HG03060 (cell line): ENCODE results near the gene PPARG.

ENCODE experiments used
- ATAC-seq: cut with Tn5 transposase; IDR thresholded peaks from one replicate; pipeline ENCODE4 v1.9.1; 2021; ENCODE audit warnings: low read depth, moderate number of reproducible peaks; ENCODE audit not compliant: unreplicated experiment

Gene PPARG

DNA sequence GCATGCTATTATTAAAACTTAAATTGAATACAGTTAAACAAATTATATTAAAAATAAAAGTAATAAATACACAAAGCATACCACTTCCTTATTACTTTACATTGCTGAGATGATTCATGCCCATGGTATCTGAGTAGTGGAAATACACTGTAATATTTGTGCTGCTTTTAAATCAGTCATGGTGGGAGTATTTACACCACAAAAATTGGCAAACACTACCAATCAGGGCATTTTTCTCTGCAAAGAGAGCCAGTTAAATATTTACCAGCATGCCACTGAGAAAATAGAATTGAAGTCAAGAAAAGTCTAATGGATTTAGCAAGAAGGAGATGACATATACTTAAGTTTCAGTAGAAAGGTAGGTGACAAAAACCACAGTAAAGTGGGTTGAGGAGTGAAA, 19.6 kb downstream of the PPARG start:
- no peak for ATAC-seq

- no peak for ATAC-seq
These were observed 20.8 kb downstream of the PPARG start for GRCh38 chr3:12309716-12310115.

GRCh38 chr3:12312010-12312409, 23.1 kb downstream of the PPARG start:
- no peak for ATAC-seq

DNA sequence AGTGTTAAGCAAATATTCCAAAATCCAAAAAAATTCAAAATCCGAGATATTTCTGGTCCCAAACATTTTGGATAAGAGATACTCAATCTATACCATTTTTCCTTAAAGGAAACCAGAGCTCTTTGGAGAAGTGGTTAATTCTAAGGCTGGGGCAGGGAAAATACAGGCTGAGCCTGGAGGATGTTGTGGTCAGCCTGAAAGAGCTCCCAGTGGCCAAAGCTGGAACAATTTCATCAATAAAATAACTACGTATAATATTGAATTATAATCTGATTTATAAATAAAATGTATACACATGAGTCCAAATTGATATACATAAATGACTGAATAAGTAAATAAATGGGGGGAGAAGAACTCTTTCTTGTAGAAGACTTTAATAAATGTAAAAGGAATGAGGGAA, 24.6 kb downstream of the PPARG start:
- no peak for ATAC-seq

DNA sequence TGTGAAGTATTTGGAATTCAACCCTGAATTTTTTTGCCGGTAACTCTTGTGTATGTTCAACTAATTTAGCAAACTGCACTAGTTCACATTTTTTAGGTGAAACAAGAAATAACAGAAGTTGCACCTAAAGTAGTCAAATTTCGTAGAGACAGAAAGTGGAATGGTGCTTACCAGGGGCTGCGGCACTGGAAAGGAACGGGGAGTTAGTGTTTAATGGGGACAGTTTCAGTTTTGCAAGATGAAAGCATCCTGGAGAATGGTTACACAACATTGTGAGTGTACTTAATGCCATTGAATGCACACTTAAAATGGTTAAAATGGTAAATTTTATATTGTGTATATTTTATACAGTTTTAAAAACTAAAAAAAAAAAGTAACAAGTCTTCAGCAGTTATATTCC, 27.4 kb downstream of the PPARG start:
- ATAC-seq: no peak

DNA sequence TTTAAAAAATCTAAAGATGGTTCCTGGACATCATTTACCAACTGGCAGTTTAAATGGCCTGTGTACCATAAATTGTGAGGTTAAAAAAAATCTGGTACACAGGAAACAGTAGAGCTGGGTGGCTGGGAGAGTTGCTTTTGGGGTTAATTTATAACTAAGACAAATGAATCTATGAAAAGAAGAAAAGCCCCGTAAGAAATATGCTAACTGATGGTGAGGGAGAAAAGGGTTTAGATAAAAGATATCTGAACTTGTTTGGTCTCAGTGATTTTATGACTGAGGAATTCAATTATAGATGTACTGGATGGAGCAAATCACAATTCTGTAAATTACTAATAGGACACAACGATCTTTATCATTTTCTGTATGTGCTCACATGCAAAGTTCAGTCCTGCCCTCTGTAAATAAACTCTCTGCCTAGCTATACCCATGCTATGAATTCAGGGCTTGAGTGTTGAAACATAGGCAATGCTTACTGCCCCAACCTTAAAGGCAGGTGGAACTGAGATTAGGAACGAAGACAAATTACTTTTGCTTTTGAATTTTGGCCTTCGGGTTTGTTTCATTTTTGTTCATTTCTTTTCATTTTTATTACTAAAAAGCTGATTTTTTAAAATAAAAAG, 28.0 kb downstream of the PPARG start:
- no peak for ATAC-seq

- ATAC-seq: no peak
These were observed 29.0 kb downstream of the PPARG start for GRCh38 chr3:12317914-12318313.

- ATAC-seq: no peak
These were observed 30.1 kb downstream of the PPARG start for GRCh38 chr3:12318758-12319621.

DNA sequence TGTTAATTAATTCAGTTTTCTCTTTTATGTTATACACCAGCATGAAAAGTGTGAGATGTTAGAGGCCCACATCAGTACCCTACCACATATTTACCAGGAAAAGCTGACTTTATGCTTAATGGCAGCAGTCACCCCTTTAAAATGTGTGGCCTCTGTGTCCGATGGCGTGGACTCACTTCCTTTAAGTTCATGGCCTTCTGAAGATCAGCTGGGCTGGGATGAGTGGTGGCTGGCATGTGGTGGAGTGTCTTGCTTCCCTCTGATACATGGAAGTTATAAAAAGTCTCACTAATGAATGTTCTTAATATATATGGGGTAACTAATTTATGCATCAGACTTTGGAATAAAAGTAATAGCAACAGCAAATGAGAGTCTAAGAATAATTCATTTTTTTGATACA, 32.1 kb downstream of the PPARG start:
- ATAC-seq: no peak

- ATAC-seq: no peak
These were observed 34.4 kb downstream of the PPARG start for GRCh38 chr3:12323237-12323636.

DNA sequence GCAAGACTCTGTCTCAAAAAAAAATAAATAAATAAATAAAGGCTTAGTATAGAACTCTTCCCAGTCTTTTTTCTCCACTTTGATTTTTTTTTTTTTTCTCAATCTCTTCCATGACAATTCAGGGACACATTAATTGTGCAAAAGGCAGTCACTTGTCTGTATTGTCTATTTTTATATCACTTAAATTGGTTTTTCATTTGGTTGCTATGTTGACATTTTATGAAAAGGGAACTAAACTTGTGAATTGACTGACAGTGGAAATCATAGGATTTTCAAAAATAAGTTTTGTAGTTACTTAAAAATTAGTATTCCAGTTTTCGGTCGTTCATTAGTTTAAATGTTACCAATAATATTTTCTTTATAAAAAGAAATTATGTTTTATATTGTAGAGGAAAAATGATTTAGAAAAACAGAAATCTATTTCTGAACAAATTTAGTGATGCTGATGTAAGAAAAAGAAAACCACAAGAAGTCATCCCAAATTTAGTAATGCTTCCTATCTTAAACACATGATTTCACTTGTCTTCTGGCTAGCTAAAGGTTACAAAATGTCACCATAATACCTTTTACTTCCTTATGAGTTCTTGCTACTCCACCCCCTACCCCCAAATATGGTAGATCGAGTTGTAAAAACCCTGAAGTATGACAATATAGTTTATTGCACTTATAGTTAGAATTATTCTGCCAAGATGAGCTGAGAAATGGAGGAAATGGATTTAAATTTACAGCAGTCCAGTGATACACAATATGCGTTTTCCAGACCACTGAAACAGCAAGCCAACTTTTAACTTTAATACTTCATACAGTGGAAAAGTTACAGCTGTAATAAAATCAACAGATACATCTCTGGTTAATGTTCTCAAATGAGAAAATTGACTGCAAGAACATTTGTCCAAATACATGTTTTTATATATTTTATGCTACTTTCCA, 37.0 kb downstream of the PPARG start:
- no peak for ATAC-seq

- ATAC-seq: no peak
These were observed 38.2 kb downstream of the PPARG start for GRCh38 chr3:12327021-12327420.

DNA sequence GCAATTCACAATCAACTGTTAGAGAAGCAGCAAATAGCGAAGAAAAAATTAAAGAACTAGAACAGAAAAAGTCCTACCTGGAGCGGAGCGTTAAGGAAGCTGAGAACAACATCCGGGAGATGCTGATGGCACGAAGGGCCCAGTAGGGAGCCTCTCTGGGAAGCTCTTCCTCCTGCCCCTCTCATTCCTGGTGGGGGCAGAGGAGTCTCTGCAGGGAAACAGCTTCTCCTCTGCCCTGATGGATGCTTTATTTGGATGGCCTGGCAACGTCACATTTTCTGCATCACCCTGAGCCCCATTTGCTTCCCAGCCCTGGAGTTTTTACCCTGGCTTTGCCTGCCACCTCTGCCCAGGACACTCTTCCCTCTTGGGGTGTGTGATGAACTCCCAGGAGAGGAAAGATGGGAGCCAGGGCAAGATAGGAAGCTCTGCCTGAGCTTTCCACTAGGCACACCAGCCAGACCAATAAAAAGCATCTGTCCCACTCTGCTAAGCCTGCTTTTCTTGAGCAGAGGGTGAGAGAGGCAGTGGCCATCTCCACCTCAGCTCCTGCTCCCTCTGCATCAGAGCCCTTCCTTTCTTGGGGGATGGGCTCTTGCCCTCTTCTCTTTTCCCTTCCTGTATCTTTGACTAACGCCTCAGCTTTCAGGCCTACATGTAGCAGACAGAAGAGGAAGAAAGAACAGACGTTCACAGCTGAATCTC, 39.4 kb downstream of the PPARG start:
- ATAC-seq: no peak

DNA sequence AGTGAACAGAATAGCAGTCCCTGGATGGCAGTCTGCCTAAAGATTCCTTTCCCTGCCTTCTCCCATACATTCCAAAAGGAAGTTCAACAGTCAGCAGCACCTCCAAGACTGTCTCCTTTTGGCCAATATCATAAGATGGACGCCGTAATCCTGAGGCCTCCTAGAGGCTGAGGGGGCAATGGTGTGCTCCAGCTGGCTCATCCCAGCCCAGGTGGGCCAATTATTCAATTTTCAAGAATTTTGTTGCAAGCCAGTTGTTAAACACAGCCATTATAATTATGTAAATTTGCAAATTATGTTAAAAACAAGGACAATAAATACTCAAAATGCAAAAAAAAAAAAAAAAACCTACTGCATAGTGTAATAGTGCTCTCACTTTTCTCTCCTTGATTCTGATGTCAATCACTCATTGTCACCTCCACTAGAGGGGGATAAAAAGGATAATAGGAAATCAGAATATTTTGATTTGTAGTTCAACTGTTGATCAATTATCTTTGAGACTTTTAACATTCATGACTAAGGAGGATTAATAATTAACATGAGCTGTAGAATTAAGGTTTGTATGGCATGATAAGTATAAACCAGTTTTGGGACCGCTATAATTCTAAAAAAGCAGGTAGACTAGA, 40.1 kb downstream of the PPARG start:
- ATAC-seq: no peak

- no peak for ATAC-seq
These were observed 45.9 kb downstream of the PPARG start for GRCh38 chr3:12334786-12335185.

GRCh38 chr3:12335421-12335820, 46.6 kb downstream of the PPARG start:
- ATAC-seq: no peak

GRCh38 chr3:12336099-12336498, 47.2 kb downstream of the PPARG start:
- no peak for ATAC-seq

DNA sequence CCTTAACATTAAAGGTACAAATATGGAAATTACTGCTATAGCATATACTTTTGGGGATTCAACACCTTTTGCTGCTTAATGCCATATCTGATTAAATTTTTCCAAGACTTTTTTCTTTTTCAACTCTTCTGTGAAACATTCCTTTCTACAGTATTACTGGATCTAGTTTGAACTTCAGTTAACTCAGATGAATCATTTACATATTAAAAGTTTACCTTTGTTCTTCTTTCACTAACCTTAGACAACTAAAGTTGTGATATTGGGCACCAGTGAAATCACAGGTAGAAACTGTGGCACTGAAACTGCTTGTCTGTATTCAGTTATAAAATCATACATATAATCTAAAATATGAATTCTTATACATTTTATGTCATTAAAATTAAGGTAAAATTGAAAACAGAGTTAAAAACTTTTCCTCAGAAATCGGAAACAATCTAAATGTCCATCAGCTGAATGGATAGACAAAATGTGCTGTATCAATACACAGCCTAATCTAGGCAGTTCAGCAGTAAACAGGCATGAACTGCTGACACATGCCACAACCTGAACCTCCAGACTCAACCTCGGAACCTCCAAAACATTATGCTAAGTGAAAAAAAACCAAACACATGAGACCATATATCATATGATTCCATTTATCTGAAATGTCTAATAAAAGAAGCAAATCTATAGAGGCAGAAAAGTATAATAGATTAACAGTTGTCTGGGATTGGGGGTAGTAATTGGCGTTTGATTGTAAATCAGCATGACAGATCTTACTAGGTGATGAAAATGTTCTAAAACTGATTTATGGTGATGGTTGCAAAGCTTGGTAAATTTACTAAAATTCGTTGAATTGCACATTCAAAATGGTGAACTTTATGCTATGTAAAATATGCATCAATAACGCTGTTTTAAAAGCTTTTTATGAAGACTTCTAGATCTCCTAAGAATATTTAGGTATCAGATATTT, 50.0 kb downstream of the PPARG start:
- ATAC-seq: no peak
